WTC11 (cell line): ENCODE measurements around the gene ABI2. TPM values are rescaled to one million over a fixed set of nuclear protein-coding genes. Genes with fewer than 3 reads are reported as not detected.

Source experiments
- ATAC-seq: fragments of 200-7000 bp; cut with Tn5 transposase; 2 replicates; pipeline ENCODE4 v1.10.0; 2021; ENCODE audit warnings: mild to moderate bottlenecking, moderate library complexity
- CTCF ChIA-PET: fragments of 300-600 bp; sonication (Branson Sonifier 250); formaldehyde crosslinking; loops from one replicate; lab custom pipeline; 2021; ENCODE audit warnings: antibody characterized with exemption; lab: Charles Lee
- POLR2A ChIA-PET: fragments of 350-600 bp; sonication (Branson Sonifier 250); formaldehyde crosslinking; loops from one replicate; lab custom pipeline; 2021; ENCODE audit warnings: antibody characterized with exemption; lab: Charles Lee
- DNase-seq: peaks from one replicate; pipeline ENCODE4 v3.0.0; 2021; ENCODE audit warnings: low spot score
- H3K27ac Mint-ChIP-seq: 2 replicates; pipeline ENCODE4 v1.8.0; 2021; ENCODE audit warnings: mixed read lengths
- H3K27me3 Mint-ChIP-seq: 2 replicates; pipeline ENCODE4 v1.8.0; 2021; ENCODE audit warnings: low read depth, mild to moderate bottlenecking, moderate library complexity, mixed read lengths
- H3K36me3 Mint-ChIP-seq: 2 replicates; pipeline ENCODE4 v1.8.0; 2021; ENCODE audit warnings: mixed read lengths
- H3K4me1 Mint-ChIP-seq: 2 replicates; pipeline ENCODE4 v1.8.0; 2022; ENCODE audit warnings: mixed read lengths
- H3K4me3 Mint-ChIP-seq: 2 replicates; pipeline ENCODE4 v1.8.0; 2021; ENCODE audit warnings: mild to moderate bottlenecking, moderate library complexity, mixed read lengths
- H3K9me3 Mint-ChIP-seq: 2 replicates; pipeline ENCODE4 v1.8.0; 2021; ENCODE audit warnings: mixed read lengths
- CREB1 ChIP-seq: sonication (generic); formaldehyde crosslinking; IDR thresholded peaks from 2 replicates; pipeline ENCODE4 v1.8.0; 2023; ENCODE audit warnings: mild to moderate bottlenecking, missing genetic modification reagents
- E2F1 ChIP-seq: sonication (generic); formaldehyde crosslinking; IDR thresholded peaks from 2 replicates; pipeline ENCODE4 v1.8.0; 2022; ENCODE audit warnings: mild to moderate bottlenecking, missing genetic modification reagents
- ETV6 ChIP-seq: sonication (generic); formaldehyde crosslinking; IDR thresholded peaks from 2 replicates; pipeline ENCODE4 v1.8.1; 2022; ENCODE audit warnings: mild to moderate bottlenecking, missing genetic modification reagents
- HMGA2 ChIP-seq: fragments of 250-450 bp; sonication (Bioruptor Pico); IDR thresholded peaks from 2 replicates; pipeline ENCODE4 v1.4.0; 2021; ENCODE audit warnings: mild to moderate bottlenecking, moderate library complexity
- IRF2 ChIP-seq: sonication (generic); formaldehyde crosslinking; IDR thresholded peaks from 2 replicates; pipeline ENCODE4 v1.8.0; 2022; ENCODE audit warnings: low read depth, missing genetic modification reagents, borderline replicate concordance
- MXD4 ChIP-seq: fragments of 250-450 bp; sonication (Bioruptor Pico); IDR thresholded peaks from 2 replicates; pipeline ENCODE4 v1.8.0; 2021; ENCODE audit warnings: mild to moderate bottlenecking, moderate library complexity, borderline replicate concordance
- NFATC4 ChIP-seq: fragments of 250-450 bp; sonication (Bioruptor Pico); IDR thresholded peaks from 2 replicates; pipeline ENCODE4 v1.9.0; 2021; ENCODE audit warnings: mild to moderate bottlenecking
- NFE2L1 ChIP-seq: sonication (generic); formaldehyde crosslinking; IDR thresholded peaks from 2 replicates; pipeline ENCODE4 v1.8.1; 2023; ENCODE audit warnings: missing genetic modification reagents
- NR2C2 ChIP-seq: sonication (generic); formaldehyde crosslinking; IDR thresholded peaks from 2 replicates; pipeline ENCODE4 v1.8.0; 2022; ENCODE audit warnings: mild to moderate bottlenecking, missing genetic modification reagents
- OVOL2 ChIP-seq: fragments of 250-450 bp; sonication (Bioruptor Pico); IDR thresholded peaks from 2 replicates; pipeline ENCODE4 v1.9.0; 2021; ENCODE audit warnings: mild to moderate bottlenecking, borderline replicate concordance
- PRRX2 ChIP-seq: fragments of 250-450 bp; sonication (Bioruptor Pico); IDR thresholded peaks from 2 replicates; pipeline ENCODE4 v1.8.0; 2021; ENCODE audit warnings: mild to moderate bottlenecking
- SMAD3 ChIP-seq: sonication (generic); formaldehyde crosslinking; IDR thresholded peaks from 2 replicates; pipeline ENCODE4 v1.8.0; 2022; ENCODE audit warnings: missing genetic modification reagents, mild to moderate bottlenecking, borderline replicate concordance
- SMAD4 ChIP-seq: sonication (generic); formaldehyde crosslinking; IDR thresholded peaks from 2 replicates; pipeline ENCODE4 v1.8.0; 2022; ENCODE audit warnings: mild to moderate bottlenecking, missing genetic modification reagents
- SOX15 ChIP-seq: fragments of 250-450 bp; sonication (Bioruptor Pico); IDR thresholded peaks from 2 replicates; pipeline ENCODE4 v1.9.0; 2021; ENCODE audit warnings: mild to moderate bottlenecking
- ZNF232 ChIP-seq: sonication (generic); formaldehyde crosslinking; IDR thresholded peaks from 2 replicates; pipeline ENCODE4 v1.8.0; 2022; ENCODE audit warnings: mild to moderate bottlenecking, missing genetic modification reagents
- ZNF317 ChIP-seq: sonication (generic); formaldehyde crosslinking; IDR thresholded peaks from 2 replicates; pipeline ENCODE4 v1.8.1; 2023; ENCODE audit warnings: low read depth, mild to moderate bottlenecking, moderate library complexity, missing genetic modification reagents, borderline replicate concordance
- ZNF396 ChIP-seq: fragments of 250-450 bp; sonication (Bioruptor Pico); IDR thresholded peaks from 2 replicates; pipeline ENCODE4 v1.8.0; 2021; ENCODE audit warnings: mild to moderate bottlenecking, moderate library complexity, borderline replicate concordance
- ZNF423 ChIP-seq: fragments of 250-450 bp; sonication (Bioruptor Pico); IDR thresholded peaks from 2 replicates; pipeline ENCODE4 v2.1.2; 2022; ENCODE audit warnings: mild to moderate bottlenecking, moderate library complexity
- total RNA-seq: library from RNA; stranded (reverse); gene quantifications from 3 replicates; pipeline ENCODE4 v1.2.3, GENCODE V29; 2021
- TF ChIP-seq, protein P1 (sequence below): fragments of 250-450 bp; sonication (Bioruptor Pico); IDR thresholded peaks from 2 replicates; pipeline ENCODE4 v1.9.0; 2021; ENCODE audit warnings: mild to moderate bottlenecking, borderline replicate concordance
- TF ChIP-seq, protein P2 (sequence below): sonication (generic); formaldehyde crosslinking; IDR thresholded peaks from 2 replicates; pipeline ENCODE4 v1.8.0; 2023; ENCODE audit warnings: missing genetic modification reagents
- TF ChIP-seq, protein P3 (sequence below): fragments of 250-450 bp; sonication (Bioruptor Pico); IDR thresholded peaks from 2 replicates; pipeline ENCODE4 v1.9.0; 2021; ENCODE audit warnings: mild to moderate bottlenecking

ABI2 gene
- total RNA-seq, 1 experiment from 2014 or later: 121 TPM

- TF ChIP-seq, protein P1, sequence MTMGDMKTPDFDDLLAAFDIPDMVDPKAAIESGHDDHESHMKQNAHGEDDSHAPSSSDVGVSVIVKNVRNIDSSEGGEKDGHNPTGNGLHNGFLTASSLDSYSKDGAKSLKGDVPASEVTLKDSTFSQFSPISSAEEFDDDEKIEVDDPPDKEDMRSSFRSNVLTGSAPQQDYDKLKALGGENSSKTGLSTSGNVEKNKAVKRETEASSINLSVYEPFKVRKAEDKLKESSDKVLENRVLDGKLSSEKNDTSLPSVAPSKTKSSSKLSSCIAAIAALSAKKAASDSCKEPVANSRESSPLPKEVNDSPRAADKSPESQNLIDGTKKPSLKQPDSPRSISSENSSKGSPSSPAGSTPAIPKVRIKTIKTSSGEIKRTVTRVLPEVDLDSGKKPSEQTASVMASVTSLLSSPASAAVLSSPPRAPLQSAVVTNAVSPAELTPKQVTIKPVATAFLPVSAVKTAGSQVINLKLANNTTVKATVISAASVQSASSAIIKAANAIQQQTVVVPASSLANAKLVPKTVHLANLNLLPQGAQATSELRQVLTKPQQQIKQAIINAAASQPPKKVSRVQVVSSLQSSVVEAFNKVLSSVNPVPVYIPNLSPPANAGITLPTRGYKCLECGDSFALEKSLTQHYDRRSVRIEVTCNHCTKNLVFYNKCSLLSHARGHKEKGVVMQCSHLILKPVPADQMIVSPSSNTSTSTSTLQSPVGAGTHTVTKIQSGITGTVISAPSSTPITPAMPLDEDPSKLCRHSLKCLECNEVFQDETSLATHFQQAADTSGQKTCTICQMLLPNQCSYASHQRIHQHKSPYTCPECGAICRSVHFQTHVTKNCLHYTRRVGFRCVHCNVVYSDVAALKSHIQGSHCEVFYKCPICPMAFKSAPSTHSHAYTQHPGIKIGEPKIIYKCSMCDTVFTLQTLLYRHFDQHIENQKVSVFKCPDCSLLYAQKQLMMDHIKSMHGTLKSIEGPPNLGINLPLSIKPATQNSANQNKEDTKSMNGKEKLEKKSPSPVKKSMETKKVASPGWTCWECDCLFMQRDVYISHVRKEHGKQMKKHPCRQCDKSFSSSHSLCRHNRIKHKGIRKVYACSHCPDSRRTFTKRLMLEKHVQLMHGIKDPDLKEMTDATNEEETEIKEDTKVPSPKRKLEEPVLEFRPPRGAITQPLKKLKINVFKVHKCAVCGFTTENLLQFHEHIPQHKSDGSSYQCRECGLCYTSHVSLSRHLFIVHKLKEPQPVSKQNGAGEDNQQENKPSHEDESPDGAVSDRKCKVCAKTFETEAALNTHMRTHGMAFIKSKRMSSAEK: no peak
- no peak for TF ChIP-seq IRF2 (CRISPR knock-in tag)
- TF ChIP-seq, all 79 proteins: peak for 0
Observed at GRCh38 chr2:203455209-203455608, 127.0 kb downstream of the ABI2 start (continued).

DNA sequence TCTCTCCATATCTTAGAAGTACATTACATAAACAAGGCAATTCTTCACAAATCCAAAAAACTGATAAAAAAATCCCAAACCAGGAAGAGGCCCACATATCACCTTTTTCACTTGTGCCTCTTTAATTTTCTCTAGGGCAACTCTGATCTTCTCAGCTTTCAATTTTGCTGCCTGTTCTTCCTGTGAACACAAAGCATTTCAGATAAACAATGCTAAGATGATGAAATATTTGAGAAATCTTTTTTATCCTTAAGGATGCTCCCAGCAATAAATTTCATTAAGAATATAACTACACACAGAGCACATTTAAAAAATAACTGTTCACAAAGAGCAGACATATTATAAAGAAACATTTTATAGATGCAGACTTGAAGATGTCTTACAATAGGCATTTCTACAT is 133.6 kb downstream of the ABI2 start:
- TF ChIP-seq, protein P2, sequence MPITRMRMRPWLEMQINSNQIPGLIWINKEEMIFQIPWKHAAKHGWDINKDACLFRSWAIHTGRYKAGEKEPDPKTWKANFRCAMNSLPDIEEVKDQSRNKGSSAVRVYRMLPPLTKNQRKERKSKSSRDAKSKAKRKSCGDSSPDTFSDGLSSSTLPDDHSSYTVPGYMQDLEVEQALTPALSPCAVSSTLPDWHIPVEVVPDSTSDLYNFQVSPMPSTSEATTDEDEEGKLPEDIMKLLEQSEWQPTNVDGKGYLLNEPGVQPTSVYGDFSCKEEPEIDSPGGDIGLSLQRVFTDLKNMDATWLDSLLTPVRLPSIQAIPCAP (CRISPR knock-in tag): no peak
- TF ChIP-seq SOX15: no peak
- no peak for TF ChIP-seq ZNF396 (CRISPR knock-in tag)
- no peak for TF ChIP-seq SMAD4
- TF ChIP-seq HMGA2 (CRISPR knock-in tag): no peak
- no peak for TF ChIP-seq ZNF317
- TF ChIP-seq CREB1 (CRISPR knock-in tag): no peak
- TF ChIP-seq ZNF423 (CRISPR knock-in tag): no peak
- no peak for TF ChIP-seq E2F1 (CRISPR knock-in tag)
- no peak for TF ChIP-seq NR2C2 (CRISPR knock-in tag)
- TF ChIP-seq IRF2 (CRISPR knock-in tag): no peak
- no peak for TF ChIP-seq PRRX2
- no peak for TF ChIP-seq NFE2L1 (CRISPR knock-in tag)
- no peak for TF ChIP-seq OVOL2
- TF ChIP-seq ZNF232: no peak
- no peak for TF ChIP-seq SMAD3 (CRISPR knock-in tag)
- TF ChIP-seq ETV6 (CRISPR knock-in tag): no peak
- no peak for TF ChIP-seq NFATC4 (CRISPR knock-in tag)
- TF ChIP-seq MXD4 (CRISPR knock-in tag): no peak
- TF ChIP-seq, protein P3, sequence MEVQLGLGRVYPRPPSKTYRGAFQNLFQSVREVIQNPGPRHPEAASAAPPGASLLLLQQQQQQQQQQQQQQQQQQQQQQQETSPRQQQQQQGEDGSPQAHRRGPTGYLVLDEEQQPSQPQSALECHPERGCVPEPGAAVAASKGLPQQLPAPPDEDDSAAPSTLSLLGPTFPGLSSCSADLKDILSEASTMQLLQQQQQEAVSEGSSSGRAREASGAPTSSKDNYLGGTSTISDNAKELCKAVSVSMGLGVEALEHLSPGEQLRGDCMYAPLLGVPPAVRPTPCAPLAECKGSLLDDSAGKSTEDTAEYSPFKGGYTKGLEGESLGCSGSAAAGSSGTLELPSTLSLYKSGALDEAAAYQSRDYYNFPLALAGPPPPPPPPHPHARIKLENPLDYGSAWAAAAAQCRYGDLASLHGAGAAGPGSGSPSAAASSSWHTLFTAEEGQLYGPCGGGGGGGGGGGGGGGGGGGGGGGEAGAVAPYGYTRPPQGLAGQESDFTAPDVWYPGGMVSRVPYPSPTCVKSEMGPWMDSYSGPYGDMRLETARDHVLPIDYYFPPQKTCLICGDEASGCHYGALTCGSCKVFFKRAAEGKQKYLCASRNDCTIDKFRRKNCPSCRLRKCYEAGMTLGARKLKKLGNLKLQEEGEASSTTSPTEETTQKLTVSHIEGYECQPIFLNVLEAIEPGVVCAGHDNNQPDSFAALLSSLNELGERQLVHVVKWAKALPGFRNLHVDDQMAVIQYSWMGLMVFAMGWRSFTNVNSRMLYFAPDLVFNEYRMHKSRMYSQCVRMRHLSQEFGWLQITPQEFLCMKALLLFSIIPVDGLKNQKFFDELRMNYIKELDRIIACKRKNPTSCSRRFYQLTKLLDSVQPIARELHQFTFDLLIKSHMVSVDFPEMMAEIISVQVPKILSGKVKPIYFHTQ: no peak
- Mint-ChIP-seq H3K27ac (no peak overlapping the region), H3K9me3 (no peaks in the 10 kb centered on the region), H3K27me3 (no peaks in the 10 kb centered on the region), H3K36me3 (peaks cover 13% of the 10 kb centered on the region), H3K4me1 (peaks cover 3% of the 10 kb centered on the region), H3K4me3 (no peak overlapping the region)
- POLR2A ChIA-PET: no interaction called here
- CTCF ChIA-PET: no interaction called here
- DNase-seq (no peak), ATAC-seq (no peak)
